Neural crest cell (in vitro differentiated cells): ENCODE results near the gene DYRK1A. TPM values are rescaled to one million over a fixed set of nuclear protein-coding genes. Genes with fewer than 3 reads are reported as not detected.

ENCODE experiments used
- DNase-seq: peaks from one replicate; pipeline ENCODE4 v3.0.0; 2021; ENCODE audit warnings: low read depth, mixed read lengths, low spot score
- H3K27ac Mint-ChIP-seq: one replicate; pipeline ENCODE4 v1.8.0; 2021; ENCODE audit warnings: mild to moderate bottlenecking, mixed read lengths; ENCODE audit not compliant: unreplicated experiment
- H3K27me3 Mint-ChIP-seq: 2 replicates; pipeline ENCODE4 v1.8.0; 2021; ENCODE audit warnings: low read depth, mild to moderate bottlenecking, mixed read lengths
- H3K36me3 Mint-ChIP-seq: 2 replicates; pipeline ENCODE4 v1.8.0; 2021; ENCODE audit warnings: low read depth, mild to moderate bottlenecking, mixed read lengths
- H3K4me1 Mint-ChIP-seq: 2 replicates; pipeline ENCODE4 v1.8.0; 2021; ENCODE audit warnings: mixed read lengths
- H3K4me3 Mint-ChIP-seq: one replicate; pipeline ENCODE4 v1.8.0; 2021; ENCODE audit warnings: mild to moderate bottlenecking, mixed read lengths
- H3K9me3 Mint-ChIP-seq: 2 replicates; pipeline ENCODE4 v1.8.0; 2021; ENCODE audit warnings: mixed read lengths
- CTCF ChIP-seq: fragments of 200-600 bp; sonication (generic); conservative IDR thresholded peaks from 2 replicates; pipeline ENCODE4 v1.5.0; 2021; ENCODE audit warnings: antibody characterized with exemption, mild to moderate bottlenecking
- total RNA-seq: library from RNA; stranded (reverse); gene quantifications from 2 replicates; pipeline ENCODE4 v1.2.1, GENCODE V29; 2021

The DYRK1A gene
- total RNA-seq, 1 donor from 2014 or later, result 77.0 TPM

GRCh38 chr21:37458669-37459276, 92.2 kb downstream of the DYRK1A start:
- Mint-ChIP-seq H3K4me1 (peaks cover 77% of the 10 kb centered on the region), H3K4me3 (no peak overlapping the region), H3K27me3 (no peaks in the 10 kb centered on the region), H3K9me3 (no peaks in the 10 kb centered on the region), H3K36me3 (no peaks in the 10 kb centered on the region), H3K27ac (no peak overlapping the region)
- DNase-seq, result no peak
- no peak for TF ChIP-seq CTCF

- Mint-ChIP-seq H3K36me3 (no peaks in the 10 kb centered on the region), H3K27me3 (no peaks in the 10 kb centered on the region), H3K27ac (no peak overlapping the region), H3K4me3 (no peak overlapping the region), H3K4me1 (peaks cover 76% of the 10 kb centered on the region), H3K9me3 (no peaks in the 10 kb centered on the region)
- DNase-seq, result no peak
- no peak for TF ChIP-seq CTCF
Measured at GRCh38 chr21:37459575-37459974, 93.0 kb downstream of the DYRK1A start.

- no peak for DNase-seq
- H3K4me1 Mint-ChIP-seq, result peaks cover 70% of the 10 kb centered on the region
- no peaks in the 10 kb centered on the region for H3K27me3 Mint-ChIP-seq
- H3K4me3 Mint-ChIP-seq, result peak overlapping the region; percentile 16
- H3K27ac Mint-ChIP-seq, result no peak overlapping the region
- TF ChIP-seq CTCF, result peak; percentile 49
- no peaks in the 10 kb centered on the region for H3K36me3 Mint-ChIP-seq
- no peaks in the 10 kb centered on the region for H3K9me3 Mint-ChIP-seq
Measured at GRCh38 chr21:37460196-37460595, 93.6 kb downstream of the DYRK1A start.

- no peaks in the 10 kb centered on the region for H3K36me3 Mint-ChIP-seq
- H3K4me3 Mint-ChIP-seq, result no peak overlapping the region
- no peak for DNase-seq
- H3K27me3 Mint-ChIP-seq, result no peaks in the 10 kb centered on the region
- H3K9me3 Mint-ChIP-seq, result no peaks in the 10 kb centered on the region
- H3K4me1 Mint-ChIP-seq, result peaks cover 60% of the 10 kb centered on the region
- TF ChIP-seq CTCF, result no peak
- H3K27ac Mint-ChIP-seq, result no peak overlapping the region
Measured at GRCh38 chr21:37461479-37461878, 94.9 kb downstream of the DYRK1A start.

GRCh38 chr21:37462087-37462861, 95.7 kb downstream of the DYRK1A start:
- peaks cover 56% of the 10 kb centered on the region for H3K4me1 Mint-ChIP-seq
- H3K9me3 Mint-ChIP-seq, result no peaks in the 10 kb centered on the region
- DNase-seq, result no peak
- H3K27me3 Mint-ChIP-seq, result no peaks in the 10 kb centered on the region
- H3K27ac Mint-ChIP-seq, result no peak overlapping the region
- H3K4me3 Mint-ChIP-seq, result no peak overlapping the region
- no peak for TF ChIP-seq CTCF
- peaks cover 1% of the 10 kb centered on the region for H3K36me3 Mint-ChIP-seq
